GM23248 (cell line): ENCODE measurements around the gene BACE1-AS. TPM values are rescaled to one million over a fixed set of nuclear protein-coding genes. Genes with fewer than 3 reads are reported as not detected.

Source experiments
- DNase-seq: peaks from one replicate; pipeline ENCODE4 v3.0.0-alpha.2; 2015
- H2AFZ ChIP-seq: fragments of 200-600 bp; sonication (generic); 2 replicates; pipeline ENCODE4 v1.6.1; 2016; ENCODE audit warnings: antibody characterized with exemption
- H3F3A ChIP-seq: fragments of 200-600 bp; sonication (generic); 2 replicates; pipeline ENCODE4 v1.6.1; 2016; ENCODE audit warnings: mild to moderate bottlenecking, antibody characterized with exemption, mixed run types; ENCODE audit not compliant: insufficient read depth
- H3K27ac ChIP-seq: fragments of 200-600 bp; sonication (generic); 2 replicates; pipeline ENCODE4 v1.5.1; 2016; ENCODE audit warnings: mild to moderate bottlenecking
- H3K27me3 ChIP-seq: fragments of 200-600 bp; sonication (generic); replicated peaks from 2 replicates; pipeline ENCODE4 v1.6.1; 2016; ENCODE audit warnings: mild to moderate bottlenecking; ENCODE audit not compliant: insufficient read depth
- H3K36me3 ChIP-seq: fragments of 200-600 bp; sonication (generic); 2 replicates; pipeline ENCODE4 v1.6.1; 2016; ENCODE audit warnings: low read depth, mild to moderate bottlenecking
- H3K4me1 ChIP-seq: fragments of 200-600 bp; sonication (generic); 2 replicates; pipeline ENCODE4 v1.6.1; 2016; ENCODE audit warnings: mild to moderate bottlenecking; ENCODE audit not compliant: insufficient read depth
- H3K4me2 ChIP-seq: fragments of 200-600 bp; sonication (generic); one replicate; pipeline ENCODE4 v1.6.1; 2016; ENCODE audit warnings: mild to moderate bottlenecking; ENCODE audit not compliant: unreplicated experiment
- H3K4me3 ChIP-seq: fragments of 200-600 bp; sonication (generic); 2 replicates; pipeline ENCODE4 v1.5.1; 2016; ENCODE audit warnings: mild to moderate bottlenecking
- H3K79me2 ChIP-seq: fragments of 200-600 bp; sonication (generic); 2 replicates; pipeline ENCODE4 v1.6.1; 2016; ENCODE audit warnings: mild to moderate bottlenecking; ENCODE audit not compliant: insufficient read depth
- H3K9ac ChIP-seq: fragments of 200-600 bp; sonication (generic); 2 replicates; pipeline ENCODE4 v1.6.1; 2016; ENCODE audit warnings: mild to moderate bottlenecking
- H3K9me2 ChIP-seq: fragments of 200-600 bp; sonication (generic); 2 replicates; pipeline ENCODE4 v1.6.1; 2016; ENCODE audit warnings: mixed run types, mild to moderate bottlenecking, moderate library complexity; ENCODE audit not compliant: insufficient read depth
- H3K9me3 ChIP-seq: fragments of 200-600 bp; sonication (generic); one replicate; pipeline ENCODE4 v1.6.1; 2017; ENCODE audit warnings: low read depth
- H4K20me1 ChIP-seq: fragments of 200-600 bp; sonication (generic); 2 replicates; pipeline ENCODE4 v1.6.0; 2016; ENCODE audit not compliant: insufficient read depth
- EZH2 ChIP-seq: fragments of 200-600 bp; sonication (generic); IDR thresholded peaks from 2 replicates; pipeline ENCODE4 v1.6.1; 2018; ENCODE audit warnings: antibody characterized with exemption, mild to moderate bottlenecking; ENCODE audit not compliant: insufficient read depth, poor library complexity, severe bottlenecking
- EZH2phosphoT487 ChIP-seq: fragments of 200-600 bp; sonication (generic); IDR thresholded peaks from 2 replicates; pipeline ENCODE4 v1.6.1; 2018; ENCODE audit warnings: antibody characterized with exemption, moderate library complexity, mild to moderate bottlenecking, low read depth; ENCODE audit not compliant: insufficient read depth
- WGBS, 2 experiments: methylation state at CpG; one replicate each; pipeline ENCODE4 v1.1.6; 2015 to 2017; ENCODE audit warnings: low lambda C conversion rate in 2 of 2, low coverage in 1 of 2; ENCODE audit errors: missing lambda C conversion rate in 2 of 2; 5-methylcytosine and 5-hydroxymethylcytosine counted together
- in situ Hi-C: fragments of 300-500 bp; cut with MboI; formaldehyde crosslinking; loops from 2 replicates; pipeline ENCODE4 v1.15.0; 2020
- polyA plus RNA-seq: library from polyadenylated mRNA; unstranded; fragments of >200 nt; fragmentation: Nextera tagmentation; extraction: Ambion mirVana; gene quantifications from 2 replicates; pipeline ENCODE4 v1.2.1, GENCODE V29; 2016
- total RNA-seq: library from RNA; depleted of rRNA; stranded (reverse); fragments of >200 nt; shearing (Covaris generic); gene quantifications from 2 replicates; pipeline ENCODE4 v1.2.3, GENCODE V29; 2014

The BACE1-AS gene
- total and polyA plus RNA-seq, 2 experiments from 2014 or later, result 1.5 to 6.6 TPM

GRCh38 chr11:117309310-117309709 is 18.2 kb downstream of the BACE1-AS start:
- no peak overlapping the region for H3K4me3 ChIP-seq
- DNase-seq, result no peak
- no peak overlapping the region for H3K9ac ChIP-seq
- no peaks in the 10 kb centered on the region for H3F3A ChIP-seq
- peaks cover 9% of the 10 kb centered on the region for H3K4me1 ChIP-seq
- TF ChIP-seq EZH2phosphoT487 (no peak), EZH2 (no peak)
- H3K27me3 ChIP-seq, result no peaks in the 10 kb centered on the region
- WGBS, 2 experiments, result 97 to 99% methylated on average over 7 of the region's 7 CpGs
- H4K20me1 ChIP-seq, result no peaks in the 10 kb centered on the region
- H3K79me2 ChIP-seq, result peaks cover 26% of the 10 kb centered on the region
- in situ Hi-C loops, result no loop called here
- no peak overlapping the region for H3K4me2 ChIP-seq
- H3K27ac ChIP-seq, result no peak overlapping the region
- H3K9me3 ChIP-seq, result no peaks in the 10 kb centered on the region
- no peaks in the 10 kb centered on the region for H3K9me2 ChIP-seq
- no peaks in the 10 kb centered on the region for H3K36me3 ChIP-seq
- H2AFZ ChIP-seq, result no peak overlapping the region

GRCh38 chr11:117313091-117313490 is 21.9 kb downstream of the BACE1-AS start:
- no peaks in the 10 kb centered on the region for H4K20me1 ChIP-seq
- H3K9me3 ChIP-seq, result no peaks in the 10 kb centered on the region
- H3K4me3 ChIP-seq, result no peak overlapping the region
- H2AFZ ChIP-seq, result no peak overlapping the region
- no peak overlapping the region for H3K4me2 ChIP-seq
- TF ChIP-seq EZH2, result no peak
- no peak for TF ChIP-seq EZH2phosphoT487
- H3K4me1 ChIP-seq, result peaks cover 25% of the 10 kb centered on the region
- no peaks in the 10 kb centered on the region for H3K27me3 ChIP-seq
- no peaks in the 10 kb centered on the region for H3K36me3 ChIP-seq
- H3K9me2 ChIP-seq, result no peaks in the 10 kb centered on the region
- WGBS, 2 experiments, result 85 to 89% methylated on average over 5 of the region's 5 CpGs
- in situ Hi-C loops, result no loop called here
- no peak overlapping the region for H3K27ac ChIP-seq
- peaks cover 41% of the 10 kb centered on the region for H3K79me2 ChIP-seq
- no peak overlapping the region for H3K9ac ChIP-seq
- no peaks in the 10 kb centered on the region for H3F3A ChIP-seq
- DNase-seq, result no peak

GRCh38 chr11:117313828-117314768 is 23.0 kb downstream of the BACE1-AS start:
- DNase-seq, result no peak
- H3K4me1 ChIP-seq, result peaks cover 29% of the 10 kb centered on the region
- H3F3A ChIP-seq, result 0 out of 2 replicates have a peak, but pooled peaks cover 5% of the 10 kb centered on the region
- H3K4me2 ChIP-seq, result peak overlapping the region; percentile 91
- no peaks in the 10 kb centered on the region for H3K27me3 ChIP-seq
- no peaks in the 10 kb centered on the region for H3K9me2 ChIP-seq
- no peak overlapping the region for H3K27ac ChIP-seq
- 68 to 72% methylated on average over 14 of the region's 14 CpGs for WGBS, 2 experiments
- no peak for TF ChIP-seq EZH2
- no peak for TF ChIP-seq EZH2phosphoT487
- H3K9me3 ChIP-seq, result no peaks in the 10 kb centered on the region
- peak overlapping the region; percentile 99; the same call in 1 of the 2 replicates for H2AFZ ChIP-seq
- peak overlapping the region; percentile 95 for H3K4me3 ChIP-seq
- no peaks in the 10 kb centered on the region for H4K20me1 ChIP-seq
- H3K79me2 ChIP-seq, result peaks cover 41% of the 10 kb centered on the region
- H3K9ac ChIP-seq, result peak overlapping the region; percentile 81
- in situ Hi-C loops, result no loop called here
- no peaks in the 10 kb centered on the region for H3K36me3 ChIP-seq

DNA sequence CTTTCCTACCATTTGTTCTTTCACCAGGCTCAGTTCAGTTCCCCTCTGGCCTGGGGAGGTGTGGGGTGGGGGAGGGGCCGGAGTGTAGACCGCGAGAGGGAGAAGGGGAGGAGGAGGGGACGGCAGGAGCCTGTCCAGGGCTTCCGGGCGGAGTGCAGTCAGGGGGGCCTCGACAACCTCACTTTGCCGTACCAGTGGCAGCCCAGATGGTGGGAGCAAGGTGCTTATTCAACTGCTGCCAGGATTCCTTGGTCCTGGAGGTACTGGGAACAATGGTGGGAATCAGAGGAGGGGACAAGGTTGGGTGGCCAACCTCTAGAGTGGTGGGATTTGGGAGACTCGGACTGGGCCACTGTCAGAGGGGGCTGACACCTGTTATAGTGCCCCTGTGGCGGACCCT is 23.7 kb downstream of the BACE1-AS start:
- Histone ChIP-seq H3K4me1 (peaks cover 35% of the 10 kb centered on the region), H2AFZ (peak overlapping the region; percentile 99), H3K9me2 (no peaks in the 10 kb centered on the region), H3K27ac (no peak overlapping the region), H3K36me3 (no peaks in the 10 kb centered on the region), H3K4me2 (peak overlapping the region; percentile 91), H3K4me3 (peak overlapping the region; percentile 95), H3K79me2 (peaks cover 41% of the 10 kb centered on the region), H3K9me3 (no peaks in the 10 kb centered on the region), H3F3A (peaks cover 11% of the 10 kb centered on the region; the same call in 1 of the 2 replicates), H4K20me1 (no peaks in the 10 kb centered on the region), H3K27me3 (no peaks in the 10 kb centered on the region), H3K9ac (peak overlapping the region; percentile 81)
- TF ChIP-seq EZH2phosphoT487 (no peak), EZH2 (no peak)
- WGBS, 2 experiments, result 0 to 6% methylated on average over 4 to 10 of the region's 10 CpGs
- DNase-seq, result peak; percentile 34
- in situ Hi-C loops, result no loop called here
